Activated CD4-positive, alpha-beta T cell treated with anti-CD3 and anti-CD28 coated beads for 1 hour (primary cell): ENCODE results near the gene CDH24.

Experiments
- DNase-seq: peaks from one replicate; pipeline ENCODE4 v3.0.0-alpha.2; 2020

CDH24 gene

GRCh38 chr14:23060536-23061260, 3.4 kb upstream of the CDH24 start:
- DNase-seq: no peak

GRCh38 chr14:23058654-23059504, 1.6 kb upstream of the CDH24 start:
- DNase-seq: no peak

GRCh38 chr14:23057757-23058653, 685 bp upstream of the CDH24 start:
- peak; percentile 80 for DNase-seq

DNA sequence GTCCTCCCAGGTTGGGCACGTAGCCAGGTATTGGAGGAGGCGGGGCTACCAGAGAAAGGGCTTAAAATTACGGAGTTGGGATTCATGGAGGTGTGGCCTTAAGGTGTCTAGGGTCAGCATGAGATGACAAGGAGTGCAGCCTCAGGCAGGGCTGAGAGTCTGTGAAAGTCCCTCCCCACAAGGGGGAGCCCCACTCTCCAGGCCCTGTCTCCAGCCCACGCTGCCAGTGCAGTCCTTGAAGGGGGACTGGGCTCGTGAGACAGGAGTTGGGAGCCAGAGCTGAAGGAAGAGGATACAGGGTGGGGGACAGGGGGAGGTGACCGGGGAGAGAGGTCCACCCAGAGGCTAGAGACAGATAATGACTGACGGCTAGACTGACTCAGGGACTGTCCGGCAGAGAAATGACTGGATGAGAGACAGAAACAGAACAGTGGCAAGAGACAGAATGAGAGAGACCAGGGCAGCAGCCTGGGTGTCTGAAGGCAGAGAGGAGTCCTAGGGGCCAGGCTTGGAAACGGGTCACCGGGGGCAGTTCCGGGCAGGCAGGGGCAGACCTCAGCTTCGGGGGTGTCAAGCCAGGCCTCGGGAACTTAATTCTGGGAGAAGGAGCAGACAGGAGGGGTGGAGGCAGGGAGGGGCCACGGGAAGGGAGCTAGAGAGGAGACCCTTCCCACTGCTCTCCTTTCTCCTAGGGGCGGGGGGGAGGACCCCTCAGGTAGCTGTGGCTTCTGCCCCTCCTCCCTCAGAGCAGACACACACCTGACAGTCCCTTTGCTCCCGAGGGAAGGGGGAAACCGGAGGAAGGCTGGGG, 970 bp downstream of the CDH24 start:
- peak; percentile 60 for DNase-seq

DNA sequence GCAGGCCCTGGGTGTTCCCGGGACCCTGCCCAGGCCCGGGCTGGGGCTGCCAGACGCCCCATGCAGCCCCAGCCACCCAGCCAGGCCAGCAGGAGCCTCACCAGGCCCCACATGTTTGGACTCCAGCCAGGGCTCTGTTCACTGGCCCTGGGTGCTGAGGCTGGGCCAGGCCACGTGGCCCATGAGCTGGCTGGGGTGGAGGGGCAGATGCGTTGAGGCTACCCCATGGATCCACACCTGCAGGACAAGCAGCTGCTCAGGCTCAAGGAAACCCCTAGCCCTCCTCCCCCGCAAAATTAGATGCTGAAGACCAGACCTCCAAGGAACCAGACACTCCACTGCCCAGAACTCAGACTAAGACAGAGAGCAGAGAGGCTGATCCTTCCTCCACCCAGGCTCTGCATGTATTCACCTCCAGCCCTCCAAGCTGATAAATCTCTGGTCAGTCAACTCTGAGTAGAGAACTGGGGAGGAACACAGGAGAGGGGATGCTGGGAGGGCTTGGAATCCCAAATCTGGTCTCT, 1.6 kb downstream of the CDH24 start:
- DNase-seq: no peak

- DNase-seq: no peak
Measured at GRCh38 chr14:23055147-23055550, 2.2 kb downstream of the CDH24 start.

GRCh38 chr14:23054000-23054811, 3.1 kb downstream of the CDH24 start:
- DNase-seq: no peak

DNA sequence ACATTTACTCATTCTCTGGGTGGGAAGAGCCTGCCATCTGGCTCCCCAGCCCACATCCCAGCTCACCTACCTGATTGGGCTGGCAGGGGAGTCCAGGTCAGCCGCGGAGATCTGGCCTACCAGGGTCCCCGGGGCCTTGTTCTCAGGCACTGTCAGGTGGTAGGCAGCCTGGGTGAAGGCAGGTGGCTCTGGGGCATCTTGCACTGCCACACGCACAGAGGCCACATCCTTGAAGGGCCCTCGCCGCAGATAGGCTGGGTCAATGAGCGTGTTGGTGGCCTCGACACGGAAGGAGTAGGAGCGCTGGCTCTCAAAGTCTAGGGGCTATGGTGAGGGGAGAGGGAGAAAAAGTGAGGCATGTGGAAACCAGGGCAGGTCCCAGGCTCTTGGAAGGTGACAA, 3.9 kb downstream of the CDH24 start:
- DNase-seq: no peak

- no peak for DNase-seq
Measured at GRCh38 chr14:23052671-23053070, 4.6 kb downstream of the CDH24 start.

GRCh38 chr14:23052182-23052623, 5.1 kb downstream of the CDH24 start:
- DNase-seq: no peak

- DNase-seq: no peak
Measured at GRCh38 chr14:23051141-23052057, 5.9 kb downstream of the CDH24 start.

- DNase-seq: no peak
Measured at GRCh38 chr14:23049011-23049410, 8.3 kb downstream of the CDH24 start.

DNA sequence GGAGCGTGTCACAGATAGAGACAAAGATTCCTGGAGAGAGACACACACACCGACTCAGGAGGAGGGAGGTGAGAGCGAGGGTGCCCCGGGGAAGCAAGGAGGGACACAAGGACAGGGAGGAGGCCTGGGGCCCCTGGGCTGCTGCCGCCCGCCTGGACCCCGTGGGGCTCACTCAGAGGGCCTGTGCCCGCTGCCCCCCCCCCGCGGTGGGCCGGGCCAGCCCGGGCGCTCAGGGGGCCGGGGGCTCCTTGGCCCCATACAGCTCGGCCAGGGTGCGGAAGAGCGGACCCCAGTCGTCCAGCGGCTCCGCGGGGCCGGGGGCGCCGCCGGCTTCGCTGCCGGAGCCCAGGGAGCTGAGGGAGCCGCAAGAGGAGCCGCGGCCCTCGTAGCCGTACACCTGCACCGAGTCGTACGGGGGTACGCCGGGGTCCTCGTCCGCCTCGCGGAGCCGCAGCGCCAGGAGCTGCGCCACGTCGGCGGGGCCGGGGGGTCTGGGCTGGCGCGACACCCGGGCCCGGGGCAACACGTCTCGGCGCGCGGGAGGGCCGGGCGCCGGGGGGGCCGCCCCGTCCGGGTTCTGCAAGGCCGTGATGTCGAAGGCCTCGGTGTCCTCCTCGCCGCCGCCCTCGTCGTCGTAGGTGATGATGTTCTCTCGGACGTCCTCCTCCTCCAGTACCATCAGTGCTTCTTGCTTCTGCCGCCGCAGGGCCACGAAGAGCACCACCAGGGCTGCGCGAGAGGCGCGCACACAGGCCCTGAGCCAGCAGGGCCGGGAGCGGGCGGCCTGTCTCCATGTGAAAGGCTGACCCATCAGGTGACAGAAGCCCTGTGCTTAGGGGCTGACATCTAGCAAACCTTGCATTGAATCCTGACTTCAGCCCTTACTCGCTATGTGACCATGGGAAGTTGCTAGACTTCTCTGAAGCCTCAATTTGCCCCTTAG, 9.3 kb downstream of the CDH24 start:
- no peak for DNase-seq

GRCh38 chr14:23047034-23047634, 10.2 kb downstream of the CDH24 start:
- DNase-seq: no peak

- DNase-seq: no peak
Measured at GRCh38 chr14:23045419-23046357, 11.6 kb downstream of the CDH24 start.

GRCh38 chr14:23044840-23045239, 12.5 kb downstream of the CDH24 start:
- DNase-seq: no peak

- DNase-seq: no peak
Measured at GRCh38 chr14:23043754-23044153, 13.6 kb downstream of the CDH24 start.
